Adrenal gland (tissue), 12 donors: ENCODE measurements around the gene CCDC136. TPM values are rescaled to one million over a fixed set of nuclear protein-coding genes. Genes with fewer than 3 reads are reported as not detected.

Experiments
- DNase-seq, 7 donors: peaks; one replicate each; pipeline ENCODE4 v3.0.0-alpha.2; 2019 to 2020
- H3K27ac ChIP-seq, 5 donors: fragments of 200-600 bp; sonication (generic) in 4 of 5; 1 replicate in 3 of 5; 2 replicates in 2 of 5; pipeline versions ENCODE4 v1.5.1 to v1.8.0; 2016 to 2020; ENCODE audit warnings: mild to moderate bottlenecking in 1 of 5
- H3K27me3 ChIP-seq: fragments of 200-600 bp; 2 replicates; pipeline ENCODE4 v1.8.0; 2021
- H3K36me3 ChIP-seq, 2 donors: fragments of 200-600 bp; replicated peaks in 1 of 2; 1 replicate in 1 of 2; 2 replicates in 1 of 2; pipeline versions ENCODE4 v1.5.1 to v1.8.0; 2018 to 2022
- H3K4me1 ChIP-seq, 2 donors: fragments of 200-600 bp; replicated peaks in 1 of 2; 1 replicate in 1 of 2; 2 replicates in 1 of 2; pipeline versions ENCODE4 v1.5.1 to v1.8.0; 2018 to 2021
- H3K4me3 ChIP-seq, 4 donors: fragments of 200-600 bp; sonication (generic) in 3 of 4; one replicate each; pipeline ENCODE4 v1.5.1; 2016 to 2018
- H3K9me3 ChIP-seq, 3 donors: fragments of 200-600 bp; sonication (generic) in 1 of 3; replicated peaks in 1 of 3; 1 replicate in 2 of 3; 2 replicates in 1 of 3; pipeline versions ENCODE4 v1.5.1 to v1.8.0; 2016 to 2021
- POLR2A ChIP-seq, 2 donors: fragments of 450-650 bp; IDR thresholded peaks; one replicate each; pipeline ENCODE4 v1.6.1; 2017; ENCODE audit warnings: antibody characterized with exemption in 2 of 2, mild to moderate bottlenecking in 2 of 2, moderate library complexity in 1 of 2
- WGBS, 4 donors: extraction: QIAGEN DNeasy Blood & Tissue Kit in 2 of 4; methylation state at CpG; one replicate each; pipeline versions ENCODE4 v1.1.5 to v1.1.7; 2013 to 2017; 5-methylcytosine and 5-hydroxymethylcytosine counted together
- intact Hi-C, 2 donors: fragments of 100-400 bp; cut with DNase I; formaldehyde crosslinking; loops; one replicate each; pipeline versions ENCODE4 v1.14.1 to v1.15.0; 2022 to 2023
- polyA plus RNA-seq, 3 donors: library from polyadenylated mRNA; stranded (reverse); fragments of 200-250 nt in 2 of 3; fragments of 350-450 nt in 1 of 3; fragmentation: Illumina TruSeq in 1 of 3; extraction: RNeasy Lipid Tissue Mini Kit (QIAGEN cat#74804) in 1 of 3; gene quantifications; one replicate each; pipeline ENCODE4 v1.2.3, GENCODE V29; 2013 to 2014
- total RNA-seq, 9 donors: library from RNA; depleted of rRNA in 4 of 9; stranded (reverse); fragments of >200 nt in 4 of 9; fragments of 120-200 nt in 1 of 9; fragmentation: NEBNext Ultra II Directional in 1 of 9; extraction: Animal tissue kit (Norgen Biotek cat#: 25700) in 1 of 9; gene quantifications; one replicate each; pipeline versions ENCODE4 v1.1.0 to v1.2.4, GENCODE V29; 2013 to 2023
- TF ChIP-seq, protein P1 (sequence below), 6 experiments: fragments of 450-650 bp in 4 of 6; fragments of 200-600 bp in 2 of 6; sonication (generic) in 1 of 6; IDR thresholded peaks; 1 replicate in 5 of 6; 2 replicates in 1 of 6; pipeline versions ENCODE4 v1.5.1 to v1.8.0; 2016 to 2021; ENCODE audit warnings: antibody characterized with exemption in 6 of 6, mild to moderate bottlenecking in 2 of 6, moderate library complexity in 1 of 6
- donor health status: healthy with polysubstance abuse.
- donor health status: Bipolar disorder and iron deficiency.
- donor health status: DM: yes; HTN: yes; CAD: no.
- donor health status: DM: no; HTN: no; CAD: no.
- donor health status: DM: no; HTN: no; CAD: no.
- donor health status: DM: yes; HTN: yes; CAD: no.

CCDC136 gene
- total and polyA plus RNA-seq, 12 donors = 0.35 to 10.9 (median 4.0) TPM

- Histone ChIP-seq H3K27me3 (no peaks in the 10 kb centered on the region), H3K27ac (no peak overlapping the region), H3K36me3 (no peaks in the 10 kb centered on the region), H3K9me3 (no peaks in the 10 kb centered on the region), H3K4me3 (no peak overlapping the region), H3K4me1 (no peaks in the 10 kb centered on the region)
- WGBS, 4 donors = 71 to 85% (median 79%) methylated on average over 6 to 17 of the region's 17 CpGs
- TF ChIP-seq POLR2A (IDR thresholded peaks at IDR 0.05) = no peak
- TF ChIP-seq, protein P1, sequence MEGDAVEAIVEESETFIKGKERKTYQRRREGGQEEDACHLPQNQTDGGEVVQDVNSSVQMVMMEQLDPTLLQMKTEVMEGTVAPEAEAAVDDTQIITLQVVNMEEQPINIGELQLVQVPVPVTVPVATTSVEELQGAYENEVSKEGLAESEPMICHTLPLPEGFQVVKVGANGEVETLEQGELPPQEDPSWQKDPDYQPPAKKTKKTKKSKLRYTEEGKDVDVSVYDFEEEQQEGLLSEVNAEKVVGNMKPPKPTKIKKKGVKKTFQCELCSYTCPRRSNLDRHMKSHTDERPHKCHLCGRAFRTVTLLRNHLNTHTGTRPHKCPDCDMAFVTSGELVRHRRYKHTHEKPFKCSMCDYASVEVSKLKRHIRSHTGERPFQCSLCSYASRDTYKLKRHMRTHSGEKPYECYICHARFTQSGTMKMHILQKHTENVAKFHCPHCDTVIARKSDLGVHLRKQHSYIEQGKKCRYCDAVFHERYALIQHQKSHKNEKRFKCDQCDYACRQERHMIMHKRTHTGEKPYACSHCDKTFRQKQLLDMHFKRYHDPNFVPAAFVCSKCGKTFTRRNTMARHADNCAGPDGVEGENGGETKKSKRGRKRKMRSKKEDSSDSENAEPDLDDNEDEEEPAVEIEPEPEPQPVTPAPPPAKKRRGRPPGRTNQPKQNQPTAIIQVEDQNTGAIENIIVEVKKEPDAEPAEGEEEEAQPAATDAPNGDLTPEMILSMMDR (IDR thresholded peaks at IDR 0.05) = no peak
- intact Hi-C loops = no loop called here
- no peak for DNase-seq
Measured at GRCh38 chr7:128856001-128856718, 64.4 kb downstream of the CCDC136 start.

DNA sequence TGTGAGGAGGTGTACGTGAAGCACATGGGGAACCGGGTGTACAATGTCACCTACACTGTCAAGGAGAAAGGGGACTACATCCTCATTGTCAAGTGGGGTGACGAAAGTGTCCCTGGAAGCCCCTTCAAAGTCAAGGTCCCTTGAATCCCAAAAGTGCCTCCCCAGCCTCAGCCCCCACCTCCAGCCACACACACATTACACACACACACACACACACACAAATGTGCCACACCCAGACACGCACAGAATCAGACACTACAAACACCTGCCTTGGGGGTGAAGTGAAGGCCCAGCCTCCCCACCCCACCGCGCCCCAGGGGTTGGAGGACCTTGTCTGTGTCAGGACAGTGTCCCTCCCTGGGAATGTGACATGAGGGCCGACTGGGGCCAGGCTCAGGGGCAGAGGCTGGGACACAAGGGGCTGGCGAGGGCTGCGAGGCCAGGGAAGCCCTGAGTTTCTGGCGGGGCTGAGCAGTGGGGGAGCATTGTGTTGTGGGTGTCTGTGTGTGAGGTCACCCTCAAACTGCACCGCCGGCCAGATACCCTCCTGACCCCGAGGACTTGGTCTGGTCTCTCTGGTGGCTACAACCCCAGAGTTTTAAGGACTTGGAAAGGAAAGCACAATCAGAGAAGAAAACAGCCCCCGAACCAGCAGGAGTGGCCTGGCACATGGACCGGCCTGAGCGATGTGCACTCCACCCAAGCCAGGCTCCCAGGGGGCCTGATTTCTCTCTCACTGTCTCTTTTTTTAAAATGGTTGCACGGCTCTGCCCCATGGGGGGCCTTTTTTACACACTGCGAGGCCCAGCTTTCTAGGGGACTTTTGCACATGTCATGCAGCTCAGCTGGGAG is 66.8 kb downstream of the CCDC136 start:
- 77 to 81% (median 79%) methylated on average over 14 to 18 of the region's 18 CpGs for WGBS, 4 donors
- peaks cover 0 to 9% of the 10 kb centered on the region in 2 donors for H3K4me1 ChIP-seq
- no peaks in the 10 kb centered on the region for H3K36me3 ChIP-seq

GRCh38 chr7:128859232-128860157 is 67.7 kb downstream of the CCDC136 start:
- Histone ChIP-seq H3K4me1 (peaks cover 0 to 16% of the 10 kb centered on the region in 2 donors), H3K36me3 (no peaks in the 10 kb centered on the region), H3K27me3 (no peaks in the 10 kb centered on the region), H3K4me3 (no peak overlapping the region), H3K9me3 (no peaks in the 10 kb centered on the region), H3K27ac (peak overlapping the region in 1 of 5 donors; percentile 16)
- no peak for DNase-seq
- intact Hi-C loops = no loop called here
- no peak for TF ChIP-seq POLR2A (IDR thresholded peaks at IDR 0.05)
- TF ChIP-seq, protein P1 (IDR thresholded peaks at IDR 0.05) = no peak
- WGBS, 4 donors = 64 to 69% (median 65%) methylated on average over 10 to 12 of the region's 12 CpGs

More for the DNA sequence above, 66.8 kb downstream of the CCDC136 start:
- no peak for DNase-seq
- TF ChIP-seq, protein P1 (IDR thresholded peaks at IDR 0.05) = no peak
- TF ChIP-seq POLR2A (IDR thresholded peaks at IDR 0.05) = no peak
- no peaks in the 10 kb centered on the region for H3K27me3 ChIP-seq
- intact Hi-C loops = no loop called here
- no peak overlapping the region for H3K27ac ChIP-seq
- no peaks in the 10 kb centered on the region for H3K9me3 ChIP-seq
- no peak overlapping the region for H3K4me3 ChIP-seq
